K562 (cell line): Measurements from ENCODE around the gene CD55. TPM values are rescaled to one million over a fixed set of nuclear protein-coding genes. Genes with fewer than 3 reads are reported as not detected.

Experiments used
- CREB3L1 ChIP-seq: fragments of 450-650 bp; IDR thresholded peaks from 2 replicates; pipeline ENCODE4 v1.6.1; 2014; ENCODE audit warnings: low read depth, mild to moderate bottlenecking, moderate library complexity, borderline replicate concordance
- EP300 ChIP-seq: IDR thresholded peaks from 2 replicates; pipeline ENCODE4 v1.6.1; 2012; ENCODE audit warnings: low read length, improper control_type of control experiment
- HDGF ChIP-seq: fragments of 450-650 bp; IDR thresholded peaks from 2 replicates; pipeline ENCODE4 v1.6.1; 2016
- MTF1 ChIP-seq: fragments of 250-450 bp; sonication (Bioruptor Pico); IDR thresholded peaks from 2 replicates; pipeline ENCODE4 v1.9.0; 2021; ENCODE audit warnings: moderate library complexity, mild to moderate bottlenecking, inconsistent platforms, borderline replicate concordance
- NKRF ChIP-seq: fragments of 450-650 bp; IDR thresholded peaks from 2 replicates; pipeline ENCODE4 v1.6.1; 2016; ENCODE audit warnings: borderline replicate concordance
- SAFB2 ChIP-seq: fragments of 200-400 bp; formaldehyde crosslinking; IDR thresholded peaks from 2 replicates; pipeline ENCODE4 v1.6.1; 2018; ENCODE audit warnings: borderline replicate concordance, low read length, low read depth, moderate library complexity; ENCODE audit not compliant: severe bottlenecking
- SREBF1 ChIP-seq: fragments of 150-350 bp; IDR thresholded peaks from 2 replicates; pipeline ENCODE4 v1.6.1; 2014; ENCODE audit warnings: antibody characterized with exemption, low read depth, low read length, borderline replicate concordance
- ZBTB40 ChIP-seq, 2 experiments: fragments of 450-650 bp in 1 of 2; sonication (generic) in 1 of 2; formaldehyde crosslinking in 1 of 2; IDR thresholded peaks; 2 replicates each; pipeline versions ENCODE4 v1.7.1 to v1.9.0; 2016 to 2022; ENCODE audit warnings: inconsistent platforms in 1 of 2, mild to moderate bottlenecking in 1 of 2, missing genetic modification reagents in 1 of 2
- polyA plus RNA-seq, 8 experiments: library from polyadenylated mRNA; depleted of rRNA in 4 of 8; stranded (reverse) in 5 of 8; unstranded in 3 of 8; fragments of >200 nt; fragmentation: Nextera tagmentation in 2 of 8; fragmentation: Illumina TruSeq in 1 of 8; extraction: Ambion mirVana in 2 of 8; extraction: Trizol in 1 of 8; gene quantifications; 2 replicates each; pipeline versions ENCODE4 v1.2.1 to v1.2.3, GENCODE V29; 2011 to 2014; ENCODE audit warnings: inconsistent platforms in 1 of 8, missing spikeins in 1 of 8
- total RNA-seq, 7 experiments: library from RNA; depleted of rRNA in 6 of 7; stranded (reverse); fragments of >200 nt in 6 of 7; fragmentation: Illumina TruSeq in 2 of 7; extraction: Trizol in 2 of 7; gene quantifications; 2 replicates each; pipeline versions ENCODE4 v1.2.1 to v1.2.3, GENCODE V29; 2011 to 2021; ENCODE audit warnings: low replicate concordance in 1 of 7
- TF ChIP-seq, protein P1 (sequence below): fragments of 450-650 bp; formaldehyde crosslinking; IDR thresholded peaks from 2 replicates; pipeline ENCODE4 v1.4.0; 2020; ENCODE audit warnings: mild to moderate bottlenecking, moderate library complexity

Gene CD55
- total and polyA plus RNA-seq, 9 of the 15 experiments (the other 6 are each of a cell fraction or from before 2014, with no cell fraction given), result 17.7 to 150 (median 97.0) TPM

GRCh38 chr1:207302618-207303393 is 18.7 kb upstream of the CD55 start (continued):
- TF ChIP-seq ZBTB40 (IDR thresholded peaks at IDR 0.05), result 0 out of 2 replicates have a peak, but pooled peaks have one; percentile 24
- TF ChIP-seq ZBTB40 (CRISPR knock-in tag; IDR thresholded peaks at IDR 0.05), result no peak
- TF ChIP-seq CREB3L1, result no peak
- no peak for TF ChIP-seq HDGF
- TF ChIP-seq NKRF, result no peak
- no peak for TF ChIP-seq EP300
- TF ChIP-seq SREBF1, result no peak
- TF ChIP-seq, protein P1, sequence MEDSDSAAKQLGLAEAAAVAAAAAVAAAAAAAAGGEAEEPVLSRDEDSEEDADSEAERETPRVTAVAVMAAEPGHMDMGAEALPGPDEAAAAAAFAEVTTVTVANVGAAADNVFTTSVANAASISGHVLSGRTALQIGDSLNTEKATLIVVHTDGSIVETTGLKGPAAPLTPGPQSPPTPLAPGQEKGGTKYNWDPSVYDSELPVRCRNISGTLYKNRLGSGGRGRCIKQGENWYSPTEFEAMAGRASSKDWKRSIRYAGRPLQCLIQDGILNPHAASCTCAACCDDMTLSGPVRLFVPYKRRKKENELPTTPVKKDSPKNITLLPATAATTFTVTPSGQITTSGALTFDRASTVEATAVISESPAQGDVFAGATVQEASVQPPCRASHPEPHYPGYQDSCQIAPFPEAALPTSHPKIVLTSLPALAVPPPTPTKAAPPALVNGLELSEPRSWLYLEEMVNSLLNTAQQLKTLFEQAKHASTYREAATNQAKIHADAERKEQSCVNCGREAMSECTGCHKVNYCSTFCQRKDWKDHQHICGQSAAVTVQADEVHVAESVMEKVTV (CRISPR knock-in tag), result 0 out of 2 replicates have a peak, but pooled peaks have one; percentile 18
- no peak for TF ChIP-seq SAFB2
- TF ChIP-seq MTF1 (CRISPR knock-in tag), result no peak
